Stimulated activated CD8-positive, alpha-beta memory T cell treated with anti-CD3 and anti-CD28 coated beads, Interleukin-2, amount 100 ng/mL, for 1 hour (primary cell): ENCODE measurements around the gene TOGARAM1.
A peak's percentile ranks its signal among the peaks of the same experiment; 100 is the strongest.

Experiments
- DNase-seq, 2 donors: peaks; one replicate each; pipeline ENCODE4 v3.0.0-alpha.2; 2020; ENCODE audit warnings: low read depth in 2 of 2

The TOGARAM1 gene, protein sequence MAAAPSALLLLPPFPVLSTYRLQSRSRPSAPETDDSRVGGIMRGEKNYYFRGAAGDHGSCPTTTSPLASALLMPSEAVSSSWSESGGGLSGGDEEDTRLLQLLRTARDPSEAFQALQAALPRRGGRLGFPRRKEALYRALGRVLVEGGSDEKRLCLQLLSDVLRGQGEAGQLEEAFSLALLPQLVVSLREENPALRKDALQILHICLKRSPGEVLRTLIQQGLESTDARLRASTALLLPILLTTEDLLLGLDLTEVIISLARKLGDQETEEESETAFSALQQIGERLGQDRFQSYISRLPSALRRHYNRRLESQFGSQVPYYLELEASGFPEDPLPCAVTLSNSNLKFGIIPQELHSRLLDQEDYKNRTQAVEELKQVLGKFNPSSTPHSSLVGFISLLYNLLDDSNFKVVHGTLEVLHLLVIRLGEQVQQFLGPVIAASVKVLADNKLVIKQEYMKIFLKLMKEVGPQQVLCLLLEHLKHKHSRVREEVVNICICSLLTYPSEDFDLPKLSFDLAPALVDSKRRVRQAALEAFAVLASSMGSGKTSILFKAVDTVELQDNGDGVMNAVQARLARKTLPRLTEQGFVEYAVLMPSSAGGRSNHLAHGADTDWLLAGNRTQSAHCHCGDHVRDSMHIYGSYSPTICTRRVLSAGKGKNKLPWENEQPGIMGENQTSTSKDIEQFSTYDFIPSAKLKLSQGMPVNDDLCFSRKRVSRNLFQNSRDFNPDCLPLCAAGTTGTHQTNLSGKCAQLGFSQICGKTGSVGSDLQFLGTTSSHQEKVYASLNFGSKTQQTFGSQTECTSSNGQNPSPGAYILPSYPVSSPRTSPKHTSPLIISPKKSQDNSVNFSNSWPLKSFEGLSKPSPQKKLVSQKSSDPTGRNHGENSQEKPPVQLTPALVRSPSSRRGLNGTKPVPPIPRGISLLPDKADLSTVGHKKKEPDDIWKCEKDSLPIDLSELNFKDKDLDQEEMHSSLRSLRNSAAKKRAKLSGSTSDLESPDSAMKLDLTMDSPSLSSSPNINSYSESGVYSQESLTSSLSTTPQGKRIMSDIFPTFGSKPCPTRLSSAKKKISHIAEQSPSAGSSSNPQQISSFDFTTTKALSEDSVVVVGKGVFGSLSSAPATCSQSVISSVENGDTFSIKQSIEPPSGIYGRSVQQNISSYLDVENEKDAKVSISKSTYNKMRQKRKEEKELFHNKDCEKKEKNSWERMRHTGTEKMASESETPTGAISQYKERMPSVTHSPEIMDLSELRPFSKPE (N-terminal part only)

DNA sequence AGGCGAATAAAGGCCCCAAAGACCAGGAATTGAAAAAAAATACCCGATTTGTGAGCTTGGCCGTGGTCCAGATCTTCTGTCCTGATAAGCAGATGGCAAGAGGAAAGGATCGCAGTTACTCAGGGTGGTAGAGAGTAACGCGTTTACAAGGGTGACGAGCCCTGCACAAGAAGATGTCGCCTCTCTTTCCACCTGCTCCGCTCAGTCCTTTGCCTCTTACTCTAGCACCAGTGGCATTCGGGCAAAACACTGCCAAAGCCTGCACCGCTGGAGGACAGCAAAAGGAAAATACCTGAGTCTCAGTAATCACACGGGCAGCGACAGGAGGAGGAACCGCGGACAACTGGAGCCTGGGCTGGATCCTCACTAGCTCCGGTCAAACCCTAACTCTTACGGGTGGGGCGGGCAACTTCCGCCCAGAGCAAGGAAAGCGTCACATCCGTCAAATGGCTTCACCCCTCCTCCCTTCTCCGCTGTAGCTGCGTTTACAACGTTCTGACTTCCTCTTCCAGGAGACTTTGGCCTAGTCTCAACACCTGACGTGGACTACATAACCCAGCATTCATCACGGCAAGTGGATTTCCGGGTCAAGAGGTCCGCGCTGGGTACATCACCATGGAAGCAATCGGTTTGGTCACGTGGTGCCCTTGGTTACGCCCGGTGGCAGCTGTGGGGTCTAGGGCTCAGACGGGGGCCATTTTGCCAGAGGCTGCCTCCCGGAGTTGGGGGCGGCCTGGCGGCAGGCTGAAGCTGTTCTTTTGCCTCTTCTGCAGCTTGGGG is at the start of gene TOGARAM1, which contains the start of gene KLHL28:
Gene TOGARAM1, plus strand, starts transcription at position 637 of the 780 bp plus-strand sequence. CDS start 232 bp downstream, outside the sequence.
Gene KLHL28, minus strand, starts transcription at position 394 of the 780 bp plus-strand sequence. CDS start 16,019 bp downstream, outside the sequence.
- DNase-seq: peak; percentile 89 to 90

DNA sequence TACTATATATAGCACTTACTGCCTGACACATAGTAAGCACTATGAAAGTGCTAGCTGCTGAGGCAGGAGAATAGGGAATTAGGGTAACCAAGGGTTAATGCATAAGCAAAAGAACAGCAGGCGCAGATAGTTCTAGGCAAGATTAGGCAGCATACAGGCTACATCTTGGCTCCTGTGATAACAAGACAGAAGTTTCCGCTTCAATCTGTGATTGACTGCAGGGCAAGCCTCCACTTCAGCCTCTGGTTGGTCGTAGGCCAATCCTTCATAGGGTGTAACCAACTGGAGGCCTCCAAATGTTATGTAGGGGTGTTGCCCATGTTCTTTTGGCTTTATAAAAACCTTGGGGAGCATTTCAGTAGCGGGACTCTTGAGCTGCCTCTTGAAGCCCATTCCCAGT is 47.1 kb upstream of the TOGARAM1 start:
- no peak for DNase-seq

DNA sequence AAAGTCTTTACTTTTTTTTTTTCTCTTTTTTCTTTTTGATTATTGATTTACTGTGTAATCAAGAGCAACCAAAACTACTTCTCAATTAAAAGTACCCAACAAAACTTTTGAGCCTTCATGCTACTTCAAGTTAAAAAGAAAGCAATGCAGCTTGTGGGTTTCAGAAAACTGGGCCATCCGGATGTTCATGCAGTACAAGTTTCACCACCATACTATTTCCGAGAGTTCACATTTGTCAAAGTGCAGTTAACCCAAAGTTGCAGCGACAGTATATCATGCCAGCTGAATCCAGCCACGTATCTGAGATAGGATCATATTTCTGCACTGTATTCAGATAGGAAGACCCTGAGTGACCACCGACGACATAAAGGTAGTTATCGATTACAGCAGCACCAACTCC is 33.2 kb upstream of the TOGARAM1 start:
- no peak for DNase-seq

DNA sequence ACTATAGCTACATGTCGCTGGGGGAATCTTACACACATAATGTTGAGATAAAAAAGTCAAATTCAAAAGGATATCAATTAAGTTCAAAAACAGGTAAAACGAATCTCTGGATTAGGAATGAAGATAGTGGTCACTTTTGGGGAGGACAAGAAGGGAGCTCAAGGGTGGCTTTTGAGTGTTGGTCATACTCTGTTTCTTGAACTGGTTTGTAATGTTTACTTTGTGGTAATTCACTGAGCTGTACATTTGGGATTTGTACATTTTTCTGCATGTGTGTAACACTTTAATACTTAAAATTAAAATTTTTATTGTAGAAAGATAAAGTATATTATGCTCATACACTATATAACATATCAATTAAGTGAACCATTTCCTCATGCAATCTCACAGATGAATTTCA is 26.8 kb upstream of the TOGARAM1 start:
- no peak for DNase-seq

DNA sequence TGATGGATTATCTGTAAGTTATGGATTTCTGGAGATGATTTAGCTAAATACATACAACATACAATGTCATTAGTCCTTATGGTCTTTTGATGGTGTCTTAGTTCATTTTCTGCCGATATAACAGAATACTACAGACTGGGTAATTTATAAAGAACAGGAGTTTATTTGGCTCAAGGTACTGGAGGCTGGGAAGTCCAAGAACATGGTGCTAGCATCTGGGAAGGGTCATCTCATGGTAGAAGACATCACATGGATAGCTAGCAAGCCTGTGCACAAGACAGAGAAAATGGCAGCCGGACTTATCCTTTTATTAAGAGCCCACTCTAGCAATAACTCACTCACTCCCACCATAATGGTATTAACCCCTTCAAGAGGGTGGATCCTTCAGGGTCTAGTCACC is 24.4 kb upstream of the TOGARAM1 start:
- DNase-seq: no peak

DNA sequence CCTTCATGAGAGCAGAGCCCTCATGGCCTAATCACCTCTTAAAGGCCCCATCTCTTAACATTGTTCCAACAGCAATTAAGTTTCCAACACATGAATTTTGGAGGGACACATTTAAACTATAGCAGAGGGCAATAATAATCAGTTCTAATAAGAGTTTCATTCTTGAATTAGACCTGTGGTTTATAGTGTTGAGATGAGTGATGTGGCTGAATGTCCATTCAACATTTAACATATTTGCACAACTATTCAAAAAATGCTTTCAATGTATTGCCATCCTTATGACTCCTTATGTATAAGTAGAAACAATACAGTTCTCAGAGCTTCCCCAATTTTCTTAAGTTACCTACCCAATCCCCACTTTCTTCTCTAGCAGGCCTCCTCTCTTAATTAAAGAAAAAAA is 21.8 kb upstream of the TOGARAM1 start:
- DNase-seq: no peak

DNA sequence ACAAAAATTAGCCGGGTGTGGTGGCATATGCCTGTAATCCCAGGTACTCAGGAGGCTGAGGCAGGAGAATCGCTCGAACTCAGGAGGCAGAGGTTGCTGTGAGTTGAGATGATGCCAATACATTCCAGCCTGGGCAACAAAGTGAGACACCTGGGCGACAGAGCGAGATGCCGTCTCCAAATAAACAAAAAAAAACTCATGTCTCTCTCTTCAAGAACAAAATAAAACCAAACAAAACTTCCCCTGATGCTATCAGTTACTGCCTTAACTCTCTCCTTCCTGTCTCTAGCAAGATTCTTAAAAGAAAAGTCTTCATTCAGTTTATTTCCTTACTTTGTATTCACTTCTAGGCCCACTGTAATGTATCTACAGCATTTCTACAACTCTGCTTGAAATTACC is 21.0 kb upstream of the TOGARAM1 start:
- DNase-seq: no peak

DNA sequence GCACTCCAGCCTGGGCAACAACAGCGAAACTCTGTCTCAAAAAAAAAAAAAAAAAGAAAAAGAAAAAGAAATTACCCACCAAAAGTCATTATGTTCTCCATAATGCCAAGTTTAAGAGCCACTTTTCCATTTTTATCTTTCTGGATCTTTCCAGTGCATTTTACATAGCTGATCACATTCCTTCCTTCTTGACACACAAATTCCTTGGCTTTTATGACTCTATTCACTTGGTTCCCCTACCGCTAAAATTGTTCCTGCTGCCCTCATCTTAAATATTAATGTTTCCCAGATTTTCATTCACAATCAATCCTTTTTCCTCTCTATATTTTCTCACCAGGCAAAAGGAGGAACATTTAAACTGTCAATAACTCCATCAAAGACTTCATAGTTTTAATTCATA is 20.4 kb upstream of the TOGARAM1 start:
- no peak for DNase-seq

DNA sequence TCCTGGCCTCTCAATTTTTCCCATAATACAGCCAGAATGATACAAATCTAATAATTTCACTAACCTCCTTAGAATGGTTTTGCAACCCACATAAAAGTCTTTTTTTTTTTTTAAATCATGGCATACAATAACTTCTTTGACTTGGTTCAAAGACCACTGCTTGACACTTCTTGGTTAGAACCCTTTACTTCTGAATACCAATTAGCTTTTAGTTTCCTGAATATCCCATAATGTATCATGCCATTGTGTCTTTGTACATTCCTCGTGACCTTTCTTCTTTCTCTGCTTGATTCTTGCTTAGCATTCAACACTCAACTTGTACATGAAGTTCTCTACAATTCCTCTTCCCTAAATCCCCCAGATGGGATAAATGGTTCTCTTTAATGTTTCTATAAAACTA is 19.6 kb upstream of the TOGARAM1 start:
- DNase-seq: no peak

DNA sequence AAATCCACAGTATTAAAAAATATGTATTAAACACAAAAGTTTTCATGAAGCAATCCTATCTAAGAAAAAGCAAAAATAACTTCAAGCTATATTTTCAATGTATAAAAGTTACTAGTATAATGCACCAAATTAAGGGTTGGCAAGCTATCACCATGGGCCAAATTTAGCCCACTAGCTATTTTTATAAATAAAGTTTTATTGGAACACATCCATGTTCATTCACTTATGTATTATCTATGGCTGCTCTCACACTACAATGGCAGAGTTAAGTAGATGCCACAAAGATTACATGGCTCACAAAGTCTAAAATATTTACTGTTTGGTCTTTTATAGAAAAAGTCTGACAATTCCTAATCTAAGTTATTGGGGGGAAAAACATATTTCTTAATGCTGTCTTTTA is 17.9 kb upstream of the TOGARAM1 start:
- DNase-seq: no peak

DNA sequence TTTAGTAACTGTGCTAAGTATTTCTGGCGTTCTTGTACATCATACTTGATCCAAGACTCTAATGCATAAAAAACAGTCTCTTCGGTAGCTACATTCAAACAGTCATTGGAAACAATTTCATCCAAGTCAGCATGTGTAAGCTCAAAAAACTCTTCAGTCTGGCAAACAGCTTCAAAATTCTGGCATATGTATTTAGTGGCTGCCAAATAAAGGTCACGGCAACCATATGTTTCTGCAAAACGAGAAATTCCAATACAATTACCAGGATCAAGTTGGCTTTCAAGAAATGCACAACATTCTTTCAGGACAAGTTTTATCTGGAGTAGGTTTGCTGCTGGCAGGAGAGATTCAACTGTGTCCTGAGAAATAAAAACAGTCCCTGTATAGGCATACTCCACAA is 16.7 kb upstream of the TOGARAM1 start:
- DNase-seq: no peak

DNA sequence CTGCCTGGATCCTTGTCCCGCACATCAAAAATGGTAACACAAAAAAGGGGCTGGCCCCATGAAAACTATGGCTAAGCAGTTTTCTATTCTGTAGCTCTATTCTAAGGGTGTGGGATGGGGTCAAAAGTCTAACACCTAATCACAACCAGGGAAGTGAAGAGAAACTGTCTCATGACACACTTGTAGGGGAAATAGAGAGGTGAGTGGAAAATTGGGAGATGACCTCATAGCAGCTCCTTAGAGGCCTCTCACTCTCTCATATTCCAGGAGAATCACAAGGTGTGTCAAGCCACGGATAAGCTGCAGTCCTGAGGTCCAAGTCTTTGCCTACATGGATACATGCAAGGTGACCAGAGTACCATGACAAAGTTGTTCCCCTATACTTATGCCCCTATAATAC is 10.9 kb upstream of the TOGARAM1 start:
- DNase-seq: no peak

DNA sequence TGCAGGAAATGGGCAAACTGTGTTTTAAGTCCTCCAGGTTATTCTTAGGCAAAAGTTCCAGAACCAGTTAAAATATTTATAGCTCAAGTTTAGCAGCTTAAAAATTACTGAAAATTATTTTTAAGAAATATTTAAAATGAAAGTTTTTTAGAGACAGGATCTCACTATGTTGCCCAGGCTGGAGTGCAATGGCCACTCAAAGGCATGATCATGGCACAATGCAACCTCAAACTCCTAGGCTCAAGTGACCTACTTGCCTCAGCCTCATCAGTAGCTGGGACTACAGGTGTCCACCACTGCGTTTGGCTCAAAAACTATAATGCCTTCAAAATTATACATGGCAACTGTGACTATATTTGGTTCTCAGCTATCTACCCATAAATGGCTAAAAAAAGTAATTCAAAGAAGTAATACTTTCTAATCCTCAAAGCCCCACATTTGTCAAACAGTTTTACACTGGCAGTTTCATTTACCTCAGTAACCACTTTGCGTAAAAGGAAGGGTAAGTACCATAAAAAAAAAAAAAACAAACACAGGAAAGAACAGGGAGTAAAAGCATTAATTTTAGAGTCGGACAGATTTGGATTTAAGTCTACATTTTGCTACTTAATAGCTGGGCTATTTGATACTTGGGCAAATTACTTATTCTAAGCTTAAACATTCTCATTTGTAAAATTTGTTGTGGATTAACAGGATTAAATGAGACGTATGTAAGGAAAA is 9.4 kb upstream of the TOGARAM1 start:
- no peak for DNase-seq

DNA sequence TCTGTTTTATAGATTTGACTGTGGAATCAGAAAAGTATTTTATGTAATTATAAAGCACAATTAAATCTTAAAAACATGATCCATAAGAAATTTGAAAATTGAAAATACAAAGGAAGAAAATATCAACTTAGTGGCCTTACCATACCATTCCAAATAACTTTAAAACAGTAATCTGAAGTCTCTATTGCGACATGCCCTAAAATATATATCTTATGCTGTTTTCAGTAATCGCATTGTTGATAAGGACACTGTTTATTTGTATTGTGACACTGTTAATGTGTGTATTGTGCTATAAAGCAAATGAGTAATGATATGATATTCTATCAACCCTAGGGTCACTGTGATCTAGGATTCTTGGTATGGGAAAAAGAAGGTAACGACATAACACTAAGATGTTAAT is 7.2 kb upstream of the TOGARAM1 start:
- no peak for DNase-seq

DNA sequence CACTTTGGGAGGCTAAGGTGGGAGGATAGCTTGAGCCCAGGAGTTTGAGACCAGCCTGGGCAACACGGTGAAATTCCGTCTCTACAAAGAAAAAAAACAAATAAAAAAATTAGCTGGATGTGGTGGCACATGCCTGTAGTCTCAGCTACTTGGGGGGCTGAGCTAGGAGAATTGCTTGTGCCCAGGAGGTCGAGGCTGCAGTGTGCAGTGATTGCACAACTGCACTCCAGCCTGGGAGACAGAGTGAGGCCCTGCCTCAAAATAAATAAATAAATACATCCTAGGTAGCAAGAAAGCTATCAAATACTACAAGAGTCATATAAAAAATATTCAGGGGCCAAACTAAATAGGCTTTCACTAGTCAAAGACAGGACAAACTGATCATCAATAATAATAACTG is 6.5 kb upstream of the TOGARAM1 start:
- no peak for DNase-seq

DNA sequence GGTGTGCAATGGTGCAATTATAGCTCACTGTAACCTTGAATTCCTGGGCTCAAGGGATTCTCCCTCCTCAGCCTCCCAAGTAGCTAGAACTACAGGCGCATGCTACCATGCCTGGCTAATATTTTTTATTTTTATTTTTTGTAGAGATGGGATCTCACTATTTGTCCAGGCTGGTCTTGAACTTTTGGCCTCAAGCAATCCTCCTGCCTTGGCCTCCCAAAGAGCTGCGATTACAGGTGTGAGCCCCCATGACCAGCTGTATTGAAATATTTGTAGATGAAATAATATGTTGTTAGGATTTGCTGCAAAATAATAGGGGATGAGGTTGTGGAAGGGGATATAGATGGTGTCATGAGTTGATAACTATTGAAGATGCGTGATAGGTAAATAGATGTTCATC is 5.1 kb upstream of the TOGARAM1 start:
- DNase-seq: no peak

DNA sequence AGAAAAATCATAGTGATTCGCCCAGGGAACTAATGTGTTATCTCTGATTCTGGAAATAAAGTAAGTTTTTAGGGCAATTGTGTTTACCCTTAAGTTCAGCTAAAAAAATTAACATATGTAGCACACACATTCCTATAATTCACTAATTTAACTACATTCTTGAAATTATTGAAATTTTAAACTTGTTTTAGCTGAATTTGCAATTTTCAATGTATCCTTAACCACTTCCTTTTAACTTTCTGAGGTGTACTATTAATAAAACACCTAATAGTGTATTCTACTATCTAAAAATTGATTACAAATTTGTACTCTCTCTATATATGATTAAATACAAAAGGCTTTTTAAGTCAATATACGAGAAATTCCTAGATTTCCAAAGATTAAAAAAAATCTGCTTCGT is 2.5 kb upstream of the TOGARAM1 start:
- DNase-seq: no peak

DNA sequence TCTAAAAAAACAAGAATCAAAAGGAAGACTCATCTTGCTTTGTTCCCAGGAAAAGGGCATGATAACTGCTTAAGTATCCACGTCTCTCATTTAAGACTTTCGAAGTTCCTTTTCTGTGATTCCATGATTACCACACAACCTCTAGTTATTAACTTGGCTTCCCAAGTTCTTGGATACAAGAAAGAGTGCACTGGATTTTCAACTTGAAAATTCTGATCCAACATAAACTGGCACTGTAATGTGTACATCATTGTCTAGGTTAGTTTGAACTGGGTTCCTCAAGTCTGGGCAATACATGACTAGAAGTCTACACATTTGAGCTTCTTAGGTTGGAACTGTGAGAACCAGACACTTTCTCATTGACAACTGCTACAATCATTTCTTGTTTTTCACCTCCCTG is 1.8 kb upstream of the TOGARAM1 start:
- DNase-seq: no peak

DNA sequence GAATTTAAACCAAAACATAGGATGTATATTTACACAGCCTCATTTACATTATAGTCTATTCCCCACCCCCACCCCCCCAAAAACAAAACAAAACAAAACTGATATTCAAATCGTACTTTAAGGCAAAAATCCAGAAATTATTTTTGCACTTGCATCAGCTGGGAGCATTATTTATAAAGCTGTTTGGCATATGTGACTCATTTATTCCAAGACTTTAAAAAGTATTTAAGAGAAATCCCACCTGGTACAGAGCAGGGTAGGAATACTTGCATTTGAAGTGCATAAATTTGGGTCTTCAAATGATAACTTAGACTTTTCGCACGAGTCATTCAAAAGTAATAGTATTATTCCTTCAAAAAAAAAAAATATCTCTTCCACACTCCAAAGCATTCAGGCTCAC is 1.3 kb upstream of the TOGARAM1 start:
- no peak for DNase-seq

DNA sequence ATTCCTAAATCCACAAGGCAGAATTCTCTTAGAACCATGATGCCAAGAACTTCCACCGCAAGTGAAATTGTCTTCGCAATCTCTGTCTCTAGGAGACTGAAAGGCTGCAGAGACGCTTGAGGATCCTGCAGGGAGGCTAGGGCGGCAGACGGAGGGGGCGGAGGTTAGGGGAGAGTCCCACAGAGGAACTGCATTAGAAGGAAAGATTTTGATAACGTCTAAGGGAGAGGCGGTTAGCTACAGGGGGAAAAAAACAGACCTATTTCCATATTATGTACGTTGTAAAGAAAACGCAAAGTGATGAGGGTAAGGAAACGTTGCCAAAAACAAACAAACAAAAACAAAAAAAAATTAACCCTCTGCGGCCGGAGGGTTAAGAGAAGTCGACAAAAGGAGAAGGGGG is 838 bp upstream of the TOGARAM1 start:
- DNase-seq: peak; percentile 28 to 34
